ENCODE measurements around the gene CDC123.
A peak's percentile ranks its signal among the peaks of the same experiment; 100 is the strongest.
"Not testable (repeated sequence)": the region's sequence is repeated elsewhere in the genome, so short reads cannot be mapped to it uniquely, and the experiment has no call there.

Gene CDC123

DNA sequence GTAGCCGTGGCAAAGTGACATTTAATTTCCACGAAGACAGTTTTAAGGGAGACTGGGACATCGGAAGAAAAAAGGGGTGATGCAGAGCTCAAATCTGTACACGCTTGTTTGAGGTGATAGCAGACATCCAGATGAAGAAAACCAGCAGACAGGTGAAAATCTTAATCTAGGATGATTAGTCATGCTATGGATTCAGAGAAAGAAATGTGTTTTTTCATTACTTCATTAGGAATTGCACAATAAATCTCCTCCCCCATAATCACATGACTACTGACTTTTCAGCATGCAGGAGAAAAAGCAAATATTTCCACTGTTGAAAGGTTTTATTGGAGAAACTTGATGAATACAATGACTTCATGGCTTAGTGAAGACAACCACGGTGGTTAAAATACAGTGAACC, 2.8 kb upstream of the CDC123 start:
- DNase-seq, result no peak

DNA sequence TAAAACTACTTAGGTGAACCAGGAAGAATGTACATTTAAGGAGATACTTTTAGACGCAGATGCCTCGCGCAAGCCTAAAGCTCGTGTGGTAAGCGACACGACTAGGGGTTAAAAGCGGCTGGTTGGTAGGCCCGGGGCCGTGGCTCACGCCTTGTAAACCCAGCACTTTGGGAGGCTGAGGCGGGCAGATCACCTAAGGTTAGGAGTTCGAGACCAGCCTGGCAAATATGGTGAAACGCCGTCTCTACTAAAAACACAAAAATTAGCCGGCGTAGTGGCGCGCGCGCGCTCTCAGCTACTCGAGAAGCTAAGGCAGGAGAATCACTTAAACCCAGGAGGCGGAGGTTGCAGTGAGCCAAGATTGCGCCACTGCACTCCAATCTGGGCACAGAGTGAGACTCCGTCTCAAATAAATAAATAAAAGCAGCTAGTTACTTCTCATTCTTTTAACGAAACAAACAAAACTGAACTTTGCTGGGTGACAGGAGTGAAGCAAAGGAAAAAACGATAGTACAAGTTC, 1.2 kb upstream of the CDC123 start:
- DNase-seq, result peak in 1 of 2 experiments; percentile 2

DNA sequence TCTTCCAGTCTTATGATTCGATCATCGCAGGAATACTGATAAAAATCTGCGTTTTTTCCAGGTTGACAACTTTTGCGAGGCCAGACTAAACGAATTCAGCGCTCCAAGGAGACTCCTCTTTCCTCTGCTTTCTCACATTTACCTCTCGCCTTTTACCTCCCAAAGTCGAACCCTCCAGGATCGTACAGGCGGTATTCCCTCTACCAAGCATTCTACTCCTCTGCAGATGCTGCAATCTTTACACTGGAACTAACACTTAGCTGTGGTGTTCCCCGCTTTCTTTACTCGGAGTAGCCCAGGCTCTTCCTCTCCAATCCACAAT, 746 bp upstream of the CDC123 start:
- no peak for DNase-seq

GRCh38 chr10:12196531-12197211, 683 bp downstream of the CDC123 start:
- DNase-seq, result no peak

GRCh38 chr10:12198156-12198555, 2.2 kb downstream of the CDC123 start:
- no peak for DNase-seq

GRCh38 chr10:12200850-12201249, 4.9 kb downstream of the CDC123 start:
- no peak for DNase-seq

GRCh38 chr10:12201543-12201942, 5.6 kb downstream of the CDC123 start:
- DNase-seq, result no peak

DNA sequence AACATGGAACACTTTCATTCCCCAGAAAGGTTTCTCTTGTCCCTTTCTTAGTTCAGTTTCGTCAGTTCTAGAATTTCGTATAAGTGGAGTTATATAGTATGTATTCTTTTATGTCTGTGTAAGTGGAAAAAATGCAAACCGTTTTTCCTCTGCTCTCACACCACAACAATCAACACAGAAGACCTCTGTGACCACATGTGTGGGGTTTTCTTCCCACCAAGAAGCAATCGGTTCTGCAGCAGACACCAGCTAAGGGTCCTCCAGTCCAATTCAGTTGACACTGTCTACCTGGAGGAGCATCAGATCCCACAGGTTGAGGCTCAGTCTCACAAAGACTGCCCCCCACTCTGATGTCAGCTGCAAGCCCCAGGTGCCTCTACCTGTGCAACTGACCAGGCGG, 6.2 kb downstream of the CDC123 start:
- DNase-seq, result no peak

GRCh38 chr10:12205082-12205481, 9.1 kb downstream of the CDC123 start:
- no peak for DNase-seq

- DNase-seq, result no peak
These were observed 11.1 kb downstream of the CDC123 start for GRCh38 chr10:12207114-12207513.

DNA sequence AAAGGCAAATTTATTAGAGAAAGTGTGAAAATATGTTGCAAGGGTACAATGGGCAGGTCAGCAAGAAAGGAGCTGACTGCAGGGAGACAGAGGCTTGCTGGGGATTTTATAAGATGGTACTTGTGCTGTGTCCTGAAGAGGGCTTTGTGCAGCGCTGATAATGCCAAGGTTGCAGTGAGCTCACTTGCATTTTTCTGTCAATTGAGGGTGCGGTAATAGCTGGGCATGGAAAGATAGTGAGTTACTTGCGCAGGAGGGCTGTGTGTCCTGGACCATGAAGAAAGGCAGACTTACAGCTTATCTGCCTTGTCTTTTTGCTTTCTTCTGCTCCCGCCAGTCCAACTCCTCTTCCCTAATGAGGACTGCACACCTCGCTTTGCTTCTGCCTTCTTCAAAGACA, 12.5 kb downstream of the CDC123 start:
- no peak for DNase-seq

DNA sequence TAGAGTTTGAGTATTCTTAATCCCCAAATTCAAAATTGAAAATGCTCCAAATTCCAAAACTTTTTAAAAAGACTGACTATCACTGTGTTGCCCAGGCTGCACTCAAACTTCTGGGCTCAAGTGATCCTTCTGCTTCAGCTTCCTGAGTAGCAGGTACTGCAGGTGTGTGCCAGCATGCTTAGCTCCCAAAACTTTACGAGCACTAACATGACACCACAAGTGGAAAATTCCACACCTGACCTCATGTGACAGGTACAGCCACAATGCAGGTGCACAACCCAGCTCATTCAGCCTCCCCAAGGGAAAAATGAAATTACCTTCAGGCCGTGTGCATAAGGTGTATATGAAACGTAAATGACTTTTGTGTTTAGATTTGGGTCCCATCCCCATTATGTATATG, 16.5 kb downstream of the CDC123 start:
- no peak for DNase-seq

GRCh38 chr10:12213621-12214020, 17.6 kb downstream of the CDC123 start:
- no peak for DNase-seq

DNA sequence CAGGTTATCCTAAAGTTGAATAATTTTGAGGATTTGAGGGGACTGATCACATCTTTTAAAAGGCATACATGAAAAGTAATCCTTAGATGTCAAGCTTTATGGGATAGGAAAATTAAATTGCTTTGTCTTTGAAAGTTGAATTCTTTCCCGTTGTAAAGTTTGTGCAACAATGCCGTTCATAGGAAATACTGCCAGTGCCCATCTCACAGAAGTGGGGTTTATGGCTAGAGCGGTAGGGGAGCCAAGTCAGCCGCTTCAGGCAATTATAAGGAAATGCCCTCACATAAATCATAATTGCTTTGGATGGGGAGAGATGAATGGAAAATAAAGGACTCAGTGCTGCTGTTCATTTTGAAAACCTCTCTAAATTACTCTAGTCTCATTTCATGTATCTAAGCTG, 18.1 kb downstream of the CDC123 start:
- no peak for DNase-seq

DNA sequence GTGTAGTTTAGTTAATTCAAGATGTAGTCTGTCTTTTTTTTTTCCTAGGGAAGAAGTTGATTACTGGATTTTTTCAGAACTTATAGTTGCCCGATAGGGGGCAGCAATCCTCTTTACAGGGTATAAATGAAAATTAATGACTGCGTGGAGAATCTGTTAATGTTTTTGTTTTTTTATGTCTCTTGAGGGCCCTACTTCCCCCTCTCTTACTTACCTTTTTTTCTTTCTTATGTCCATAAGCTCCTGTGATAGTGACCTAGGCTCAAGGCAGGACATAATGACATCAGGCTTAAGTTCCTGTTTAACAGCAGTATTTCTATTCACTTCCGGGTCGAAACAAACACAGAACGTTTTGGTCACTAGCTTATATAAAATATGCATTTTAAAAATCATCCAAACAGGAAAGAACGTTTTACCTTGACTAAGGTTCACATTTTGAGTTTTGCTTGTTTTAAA, 18.8 kb downstream of the CDC123 start:
- no peak for DNase-seq

GRCh38 chr10:12218991-12219390, 23.0 kb downstream of the CDC123 start:
- DNase-seq, result no peak

GRCh38 chr10:12221323-12222298, 25.6 kb downstream of the CDC123 start:
- DNase-seq, result no peak

- no peak for DNase-seq
These were observed 29.5 kb downstream of the CDC123 start for GRCh38 chr10:12225444-12225843.

DNA sequence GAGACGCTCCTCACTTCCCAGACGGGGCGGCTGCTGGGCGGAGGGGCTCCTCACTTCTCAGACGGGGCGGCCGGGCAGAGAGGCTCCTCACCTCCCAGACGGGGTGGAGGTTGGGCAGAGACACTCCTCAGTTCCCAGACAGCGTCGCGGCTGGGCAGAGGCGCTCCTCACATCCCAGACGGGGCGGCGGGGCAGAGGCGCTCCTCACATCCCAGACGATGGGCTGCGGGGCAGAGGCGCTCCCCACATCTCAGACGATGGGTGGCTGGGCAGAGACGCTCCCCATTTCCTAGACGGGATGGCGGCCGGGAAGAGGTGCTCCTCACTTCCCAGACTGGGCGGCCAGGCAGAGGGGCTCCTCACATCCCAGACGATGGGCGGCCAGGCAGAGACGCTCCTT, 30.4 kb downstream of the CDC123 start:
- not testable (repeated sequence) for DNase-seq

- DNase-seq, result no peak
These were observed 32.9 kb downstream of the CDC123 start for GRCh38 chr10:12228851-12229250.

- not testable (repeated sequence) for DNase-seq
These were observed 38.7 kb downstream of the CDC123 start for GRCh38 chr10:12234687-12235086.

- DNase-seq, result no peak
These were observed 39.2 kb downstream of the CDC123 start for GRCh38 chr10:12235116-12235694.

DNA sequence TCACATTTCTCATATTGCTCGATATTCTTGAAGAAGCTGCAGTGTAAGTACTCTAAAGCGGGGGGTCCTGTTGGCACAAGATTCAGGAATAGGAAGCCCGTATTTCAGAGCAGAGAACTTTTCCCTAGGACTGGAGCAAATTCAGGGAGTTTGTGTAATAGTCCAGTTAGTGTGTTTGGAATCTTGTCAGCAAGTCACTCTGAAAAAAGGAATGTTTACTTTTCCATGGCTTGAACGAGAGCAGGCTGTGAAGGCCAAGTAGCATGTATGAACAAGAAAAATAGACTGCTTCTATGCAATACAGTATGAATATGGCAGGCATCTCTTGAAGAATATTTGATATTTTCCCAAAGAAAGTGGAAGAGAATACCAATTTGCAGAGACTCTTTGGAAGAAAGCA, 39.8 kb downstream of the CDC123 start:
- no peak for DNase-seq

Data from cerebellar nuclear complex (tissue), 1 donor.